ENCODE measurements around the gene OR51G2.

Gene OR51G2

GRCh38 chr11:4881188-4881587, 38.0 kb downstream of the OR51G2 start:
- FAIRE-seq (no peak), DNase-seq (ENCODE audit: insufficient read length, low spot score) (no peak)
- no peak for TF ChIP-seq CTCF (IDR thresholded peaks at IDR 0.05; ENCODE audit: insufficient read depth, missing control alignments)

GRCh38 chr11:4865855-4866254, 53.3 kb downstream of the OR51G2 start:
- FAIRE-seq (no peak), DNase-seq (ENCODE audit: insufficient read length, low spot score) (no peak)
- no peak for TF ChIP-seq CTCF (IDR thresholded peaks at IDR 0.05; ENCODE audit: insufficient read depth, missing control alignments)

GRCh38 chr11:4863876-4864275, 55.3 kb downstream of the OR51G2 start:
- no peak for FAIRE-seq
- DNase-seq (ENCODE audit: insufficient read length, low spot score): no peak
- TF ChIP-seq CTCF (IDR thresholded peaks at IDR 0.05; ENCODE audit: insufficient read depth, missing control alignments): no peak
